H1 (cell line): Measurements from ENCODE around the gene MCM6. TPM values are rescaled to one million over a fixed set of nuclear protein-coding genes. Genes with fewer than 3 reads are reported as not detected.

Source experiments
- CTCF ChIA-PET: fragments of 300-600 bp; sonication (Branson Sonifier 250); formaldehyde crosslinking; loops from one replicate; lab custom pipeline; 2021; ENCODE audit not compliant: partially characterized antibody; lab: Charles Lee
- POLR2A ChIA-PET: fragments of 300-600 bp; sonication (Branson Sonifier 250); formaldehyde crosslinking; loops from one replicate; lab custom pipeline; 2021; ENCODE audit warnings: inconsistent platforms; ENCODE audit not compliant: partially characterized antibody; lab: Charles Lee
- DNase-seq, 2 experiments: peaks; one replicate each; pipeline versions ENCODE4 v3.0.0 to v3.0.0-alpha.2; 2010 to 2022; ENCODE audit warnings: low spot score in 2 of 2, low read depth in 1 of 2, mixed read lengths in 1 of 2
- FAIRE-seq: peaks from 2 replicates; lab custom pipeline; 2011; peaks lifted over from hg19 to GRCh38; lab: Jason Lieb, UNC
- H2AFZ ChIP-seq: 2 replicates; pipeline ENCODE4 v1.8.1; 2012; ENCODE audit warnings: low read length, inconsistent platforms
- H2AK5ac ChIP-seq: 2 replicates; pipeline ENCODE4 v1.6.1; 2013; ENCODE audit warnings: low read depth, low read length
- H2BK120ac ChIP-seq: replicated peaks from 2 replicates; pipeline ENCODE3; 2013; ENCODE audit warnings: low read depth, low read length, inconsistent platforms
- H2BK12ac ChIP-seq: 2 replicates; pipeline ENCODE4 v1.6.1; 2013; ENCODE audit warnings: low read depth, low read length
- H2BK15ac ChIP-seq: 2 replicates; pipeline ENCODE4 v1.6.1; 2013; ENCODE audit warnings: low read length
- H2BK20ac ChIP-seq: 2 replicates; pipeline ENCODE4 v1.6.1; 2013; ENCODE audit warnings: low read length
- H2BK5ac ChIP-seq: 2 replicates; pipeline ENCODE4 v1.6.1; 2013; ENCODE audit warnings: low read depth, low read length
- H3K14ac ChIP-seq: 2 replicates; pipeline ENCODE4 v1.6.1; 2013; ENCODE audit warnings: inconsistent platforms; ENCODE audit not compliant: insufficient read length
- H3K18ac ChIP-seq: 2 replicates; pipeline ENCODE4 v1.6.1; 2013; ENCODE audit warnings: low read length; ENCODE audit errors: extremely low read depth
- H3K23ac ChIP-seq: 2 replicates; pipeline ENCODE4 v1.6.1; 2013; ENCODE audit warnings: inconsistent platforms; ENCODE audit not compliant: insufficient read length
- H3K23me2 ChIP-seq: 2 replicates; pipeline ENCODE4 v1.6.1; 2013; ENCODE audit warnings: low read depth, low read length
- H3K27ac ChIP-seq: 2 replicates; pipeline ENCODE4 v1.6.1; 2011; ENCODE audit warnings: low read depth, low read length, inconsistent platforms
- H3K27me3 ChIP-seq, 4 experiments: replicated peaks in 1 of 4; 1 replicate in 1 of 4; 2 replicates in 3 of 4; pipeline versions ENCODE4 v1.6.1 to v1.8.1; 2011 to 2013; ENCODE audit warnings: low read length in 3 of 4, mild to moderate bottlenecking in 3 of 4, inconsistent platforms in 2 of 4, mixed read lengths in 2 of 4, moderate library complexity in 1 of 4; ENCODE audit not compliant: control insufficient read depth in 3 of 4, insufficient read depth in 3 of 4; ENCODE audit errors: extremely low read depth in 1 of 4
- H3K36me3 ChIP-seq, 4 experiments: 2 replicates each; pipeline versions ENCODE4 v1.6.1 to v1.8.1; 2011 to 2013; ENCODE audit warnings: mild to moderate bottlenecking in 4 of 4, low read length in 3 of 4, moderate library complexity in 2 of 4, control low read depth in 1 of 4, inconsistent platforms in 1 of 4; ENCODE audit not compliant: insufficient read depth in 4 of 4, control insufficient read depth in 2 of 4
- H3K4ac ChIP-seq: replicated peaks from 2 replicates; pipeline ENCODE3; 2013; ENCODE audit warnings: low read length, low read depth, mixed read lengths, inconsistent platforms; ENCODE audit not compliant: insufficient read length
- H3K4me1 ChIP-seq, 4 experiments: replicated peaks in 1 of 4; 1 replicate in 1 of 4; 2 replicates in 3 of 4; pipeline versions ENCODE4 v1.6.1 to v1.8.1; 2011 to 2013; ENCODE audit warnings: low read length in 3 of 4, inconsistent platforms in 2 of 4, mixed read lengths in 1 of 4; ENCODE audit not compliant: insufficient read depth in 4 of 4, control insufficient read depth in 3 of 4
- H3K4me2 ChIP-seq, 2 experiments: 2 replicates each; pipeline versions ENCODE4 v1.6.1 to v1.8.1; 2011 to 2013; ENCODE audit warnings: low read depth in 2 of 2, low read length in 2 of 2, control low read depth in 1 of 2, inconsistent platforms in 1 of 2, mild to moderate bottlenecking in 1 of 2; ENCODE audit not compliant: insufficient read depth in 1 of 2
- H3K4me3 ChIP-seq, 4 experiments: fragments of 200-600, 300-600 bp in 1 of 4; sonication (generic), shearing (Covaris generic), sonication (Bioruptor Twin) in 1 of 4; 2 replicates each; pipeline versions ENCODE4 v1.5.1 to v1.8.1; 2011 to 2016; ENCODE audit warnings: low read length in 4 of 4, low read depth in 3 of 4, control low read depth in 2 of 4, inconsistent platforms in 2 of 4, mild to moderate bottlenecking in 2 of 4, mixed read lengths in 1 of 4, moderate library complexity in 1 of 4; ENCODE audit not compliant: insufficient read depth in 2 of 4; ENCODE audit errors: extremely low read depth in 1 of 4
- H3K56ac ChIP-seq: replicated peaks from 2 replicates; pipeline ENCODE3; 2013; ENCODE audit warnings: low read depth, mild to moderate bottlenecking, mixed read lengths, low read length, inconsistent platforms; ENCODE audit not compliant: insufficient read length
- H3K79me1 ChIP-seq: 2 replicates; pipeline ENCODE4 v1.6.1; 2013; ENCODE audit warnings: low read depth, low read length, control low read depth
- H3K79me2 ChIP-seq, 2 experiments: 2 replicates each; pipeline versions ENCODE4 v1.6.1 to v1.8.1; 2012 to 2013; ENCODE audit warnings: low read length in 2 of 2, mild to moderate bottlenecking in 2 of 2, inconsistent platforms in 1 of 2; ENCODE audit not compliant: insufficient read depth in 2 of 2, control insufficient read depth in 1 of 2
- H3K9ac ChIP-seq, 4 experiments: replicated peaks in 1 of 4; 1 replicate in 1 of 4; 2 replicates in 3 of 4; pipeline versions ENCODE4 v1.6.1 to v1.8.1; 2011 to 2013; ENCODE audit warnings: low read depth in 3 of 4, low read length in 3 of 4, control low read depth in 2 of 4, mild to moderate bottlenecking in 2 of 4, moderate library complexity in 2 of 4, inconsistent platforms in 1 of 4; ENCODE audit errors: extremely low read depth in 1 of 4
- H3K9me3 ChIP-seq, 2 experiments: 2 replicates each; pipeline versions ENCODE4 v1.6.1 to v1.8.1; 2012 to 2013; ENCODE audit warnings: mild to moderate bottlenecking in 2 of 2, moderate library complexity in 2 of 2, control low read depth in 1 of 2, inconsistent platforms in 1 of 2, low read depth in 1 of 2, low read length in 1 of 2, mixed read lengths in 1 of 2; ENCODE audit not compliant: insufficient read depth in 2 of 2
- H4K20me1 ChIP-seq, 2 experiments: replicated peaks in 1 of 2; 2 replicates each; pipeline versions ENCODE3 to v1.8.1; 2011 to 2013; ENCODE audit warnings: inconsistent platforms in 2 of 2, low read length in 2 of 2, mild to moderate bottlenecking in 1 of 2; ENCODE audit not compliant: insufficient read depth in 2 of 2, control insufficient read depth in 1 of 2
- H4K5ac ChIP-seq: 2 replicates; pipeline ENCODE4 v1.6.1; 2013; ENCODE audit warnings: low read length, low read depth, mixed read lengths, inconsistent platforms; ENCODE audit not compliant: insufficient read length
- H4K8ac ChIP-seq: 2 replicates; pipeline ENCODE4 v1.8.0; 2013; ENCODE audit warnings: mild to moderate bottlenecking, moderate library complexity, low read length, inconsistent platforms; ENCODE audit not compliant: insufficient read depth; ENCODE audit errors: extremely low read depth
- H4K91ac ChIP-seq: replicated peaks from 2 replicates; pipeline ENCODE3; 2013; ENCODE audit warnings: low read length, mixed read lengths, inconsistent platforms; ENCODE audit not compliant: insufficient read length
- BRCA1 ChIP-seq: IDR thresholded peaks from 2 replicates; pipeline ENCODE4 v1.6.1; 2012; ENCODE audit warnings: low read depth, low read length, improper control_type of control experiment
- GTF2F1 ChIP-seq: IDR thresholded peaks from 2 replicates; pipeline ENCODE4 v1.6.1; 2012; ENCODE audit warnings: low read depth, low read length, improper control_type of control experiment, borderline replicate concordance
- JUND ChIP-seq: IDR thresholded peaks from 2 replicates; pipeline ENCODE4 v1.6.1; 2011; ENCODE audit warnings: mild to moderate bottlenecking, improper control_type of control experiment, low read length
- KDM4A ChIP-seq: IDR thresholded peaks from one replicate; pipeline ENCODE4 v1.7.1; 2012; ENCODE audit warnings: low read depth, mild to moderate bottlenecking, moderate library complexity, low read length, inconsistent platforms; ENCODE audit not compliant: severe bottlenecking
- RBBP5 ChIP-seq: IDR thresholded peaks from 2 replicates; pipeline ENCODE4 v1.7.1; 2012; ENCODE audit warnings: low read depth, mild to moderate bottlenecking, inconsistent platforms, low read length, moderate library complexity, borderline replicate concordance
- SIRT6 ChIP-seq: IDR thresholded peaks from one replicate; pipeline ENCODE4 v1.7.1; 2012; ENCODE audit warnings: low read length, inconsistent platforms
- SP4 ChIP-seq: IDR thresholded peaks from 2 replicates; pipeline ENCODE4 v1.6.1; 2012; ENCODE audit warnings: low read length, inconsistent platforms
- TAF1 ChIP-seq: IDR thresholded peaks from 2 replicates; pipeline ENCODE4 v1.6.1; 2011; ENCODE audit warnings: mild to moderate bottlenecking, low read depth, low read length
- ZNF274 ChIP-seq: IDR thresholded peaks from 2 replicates; pipeline ENCODE4 v1.7.0; 2012; ENCODE audit warnings: low read length, borderline replicate concordance; ENCODE audit errors: extremely low read depth
- WGBS, 2 experiments: shearing (Covaris generic) in 1 of 2; methylation state at CpG; one replicate each; pipeline versions ENCODE4 v1.1.6 to v1.1.7; 2013 to 2015; ENCODE audit warnings: low lambda C conversion rate in 2 of 2, mixed read lengths in 2 of 2, inconsistent platforms in 1 of 2, low coverage in 1 of 2, missing lambda C conversion rate in 1 of 2; ENCODE audit not compliant: insufficient replicate concordance in 2 of 2, insufficient coverage in 1 of 2, insufficient read length in 1 of 2; ENCODE audit errors: extremely low coverage in 1 of 2, missing lambda C conversion rate in 1 of 2; 5-methylcytosine and 5-hydroxymethylcytosine counted together
- polyA plus RNA-seq, 7 experiments: library from polyadenylated mRNA; depleted of rRNA in 3 of 7; stranded (reverse) in 5 of 7; unstranded in 2 of 7; fragments of >200 nt in 5 of 7; fragments of 200-250 nt in 2 of 7; gene quantifications; 1 replicate in 5 of 7; 2 replicates in 1 of 7; 4 replicates in 1 of 7; pipeline versions ENCODE4 v1.2.1 to v1.2.3, GENCODE V29; 2011 to 2013; ENCODE audit warnings: missing spikeins in 2 of 7, mixed read lengths in 2 of 7
- total RNA-seq: library from RNA; stranded (reverse); fragmentation: NEBNext Ultra II Directional; extraction: Animal tissue kit (Norgen Biotek cat#: 25700); gene quantifications from 2 replicates; pipeline ENCODE4 v1.2.1, GENCODE V29; 2021
- TF ChIP-seq, protein P1 (sequence below): IDR thresholded peaks from 2 replicates; pipeline ENCODE4 v1.6.1; 2011; ENCODE audit warnings: low read length, improper control_type of control experiment

MCM6 gene
- total and polyA plus RNA-seq, 2 of the 8 experiments (the other 6 are each of a cell fraction or from before 2014, with no cell fraction given): 60.2 to 134 TPM

DNA sequence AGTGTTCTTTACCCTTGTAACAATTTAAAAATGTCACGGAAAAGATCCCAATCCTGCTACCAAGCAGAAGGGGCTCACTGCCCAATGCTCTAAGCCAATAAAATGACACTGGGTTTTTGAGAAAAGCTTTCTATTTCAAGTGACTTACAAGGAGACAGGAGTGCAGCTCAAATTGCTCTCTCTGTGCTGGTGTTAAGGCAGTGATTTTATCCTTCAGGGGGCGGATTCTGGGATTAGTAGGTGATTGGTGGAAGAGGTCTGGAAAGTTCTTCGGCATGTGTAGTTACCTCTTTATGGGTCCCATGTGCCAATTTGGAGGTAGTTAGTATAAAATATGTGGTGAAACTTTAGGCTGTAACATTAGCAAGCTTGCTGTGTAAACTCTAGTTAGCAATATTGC is 27.4 kb upstream of the MCM6 start:
- H3K27me3 ChIP-seq: no peaks in the 10 kb centered on the region
- H4K5ac ChIP-seq: no peak overlapping the region
- no peaks in the 10 kb centered on the region for H4K20me1 ChIP-seq
- H3K9me3 ChIP-seq: no peaks in the 10 kb centered on the region; a peak in 1 of 4 replicates
- H3K23ac ChIP-seq: no peak overlapping the region
- peaks cover 0 to 24% (median 2%) of the 10 kb centered on the region in 4 experiments; a peak in 4 of 8 replicates for H3K36me3 ChIP-seq
- no peak overlapping the region for H2AFZ ChIP-seq
- H3K18ac ChIP-seq: no peak overlapping the region
- H4K91ac ChIP-seq: no peak overlapping the region
- no peaks in the 10 kb centered on the region for H3K79me2 ChIP-seq
- no peaks in the 10 kb centered on the region for H3K23me2 ChIP-seq
- no peak overlapping the region for H2BK15ac ChIP-seq
- no peaks in the 10 kb centered on the region for H3K79me1 ChIP-seq
- no peak overlapping the region for H3K27ac ChIP-seq
- no peak overlapping the region for H2BK120ac ChIP-seq
- H2AK5ac ChIP-seq: no peak overlapping the region
- H3K56ac ChIP-seq: no peak overlapping the region
- no peak overlapping the region for H3K4ac ChIP-seq
- WGBS, 2 experiments: 55% methylated on average over 3 of the region's 3 CpGs; no CpG with 5 or more reads in 1 of the 2 experiments
- H3K14ac ChIP-seq: no peak overlapping the region
- no peak overlapping the region for H2BK12ac ChIP-seq
- H2BK5ac ChIP-seq: no peak overlapping the region
- TF ChIP-seq KDM4A (no peak), TAF1 (no peak), SP4 (no peak), SIRT6 (no peak), GTF2F1 (no peak), ZNF274 (no peak), BRCA1 (no peak), RBBP5 (no peak), JUND (no peak)
- TF ChIP-seq, protein P1, sequence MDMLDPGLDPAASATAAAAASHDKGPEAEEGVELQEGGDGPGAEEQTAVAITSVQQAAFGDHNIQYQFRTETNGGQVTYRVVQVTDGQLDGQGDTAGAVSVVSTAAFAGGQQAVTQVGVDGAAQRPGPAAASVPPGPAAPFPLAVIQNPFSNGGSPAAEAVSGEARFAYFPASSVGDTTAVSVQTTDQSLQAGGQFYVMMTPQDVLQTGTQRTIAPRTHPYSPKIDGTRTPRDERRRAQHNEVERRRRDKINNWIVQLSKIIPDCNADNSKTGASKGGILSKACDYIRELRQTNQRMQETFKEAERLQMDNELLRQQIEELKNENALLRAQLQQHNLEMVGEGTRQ: no peak
- ChIA-PET CTCF (interaction anchor here (0.8 to 2.3 kb wide), 9 partner anchors 11 to 484 kb away, joined by 3 to 12 read pairs (median 3); no protein-coding TSS in a partner anchor), POLR2A (interaction anchor here (2.5 kb wide), 1 partner anchor 28 kb away, joined by 9 read pairs; the partner anchor contains the start of gene MCM6)
- FAIRE-seq: peak; percentile 52
- no peak overlapping the region for H2BK20ac ChIP-seq
- H3K4me2 ChIP-seq: no peak overlapping the region; a peak in 1 of 4 replicates
- H4K8ac ChIP-seq: no peak overlapping the region
- no peaks in the 10 kb centered on the region; a peak in 1 of 7 replicates for H3K4me1 ChIP-seq
- no peak overlapping the region for H3K4me3 ChIP-seq
- no peak for DNase-seq
- no peak overlapping the region for H3K9ac ChIP-seq
